ENCODE data around the gene LRRN4.

DNA sequence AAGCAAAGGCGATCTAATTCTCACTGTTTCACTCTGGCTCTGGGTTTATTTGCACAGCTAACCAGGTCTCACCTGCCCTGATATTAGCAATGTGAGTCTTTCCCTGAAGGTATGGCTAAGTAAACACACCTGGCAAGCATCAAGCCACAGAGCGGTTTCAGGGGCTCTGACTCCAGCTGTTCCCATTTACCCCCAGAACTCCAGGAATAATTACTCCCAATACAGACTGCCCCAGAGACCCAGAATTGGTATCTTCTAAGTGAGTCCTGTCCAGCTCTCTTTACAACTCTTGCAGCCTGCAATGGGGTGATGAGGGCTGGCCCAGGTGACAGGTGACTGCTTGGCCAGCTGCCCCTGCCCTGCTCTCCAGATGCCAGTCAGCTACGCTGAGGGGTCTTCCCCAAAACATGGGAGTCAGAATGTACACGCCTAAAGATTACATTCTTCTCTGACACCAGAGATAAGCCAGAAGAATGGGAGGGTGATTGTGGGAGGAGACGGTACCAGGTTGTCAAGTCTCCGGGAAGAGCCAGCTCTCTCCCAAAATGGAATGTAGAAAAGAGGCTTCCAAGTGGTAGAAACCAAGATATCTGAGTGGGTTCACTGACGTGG lies 4.9 kb upstream of the LRRN4 start:
- no peak for TF ChIP-seq POLR2A (IDR thresholded peaks at IDR 0.05; ENCODE audit: low read depth, low read length)
- TF ChIP-seq TAF1 (IDR thresholded peaks at IDR 0.05; ENCODE audit: borderline replicate concordance, low read depth, low read length) = no peak

Data from GM12892 (cell line).